Right lobe of liver (tissue), 6 donors: ENCODE results near the gene ATMIN. TPM values are rescaled to one million over a fixed set of nuclear protein-coding genes. Genes with fewer than 3 reads are reported as not detected.

Experiments
- ATAC-seq, 4 donors: fragments of 200-7000 bp; cut with Tn5 transposase; one replicate each; pipeline ENCODE4 v1.9.1; 2020; ENCODE audit warnings: mild to moderate bottlenecking in 4 of 4, moderate library complexity in 4 of 4
- DNase-seq, 3 donors: peaks; one replicate each; pipeline ENCODE4 v3.0.0-alpha.2; 2020
- H3K27ac ChIP-seq, 3 donors: fragments of 200-600 bp; one replicate each; pipeline ENCODE4 v1.8.0; 2022
- H3K27me3 ChIP-seq, 2 donors: fragments of 200-600 bp; one replicate each; pipeline ENCODE4 v1.8.0; 2022
- H3K36me3 ChIP-seq, 4 donors: fragments of 200-600 bp; sonication (generic) in 1 of 4; one replicate each; pipeline versions ENCODE4 v1.5.1 to v1.8.0; 2017 to 2022; ENCODE audit warnings: control low read depth in 1 of 4
- H3K4me1 ChIP-seq, 4 donors: fragments of 200-600 bp; sonication (generic) in 1 of 4; one replicate each; pipeline versions ENCODE4 v1.5.1 to v1.8.0; 2017 to 2022; ENCODE audit warnings: control low read depth in 1 of 4
- H3K4me3 ChIP-seq, 3 donors: fragments of 200-600 bp; one replicate each; pipeline ENCODE4 v1.8.0; 2022
- H3K9me3 ChIP-seq, 4 donors: fragments of 200-600 bp; sonication (generic) in 1 of 4; one replicate each; pipeline versions ENCODE4 v1.5.1 to v1.8.0; 2017 to 2022; ENCODE audit warnings: control low read depth in 1 of 4
- POLR2A ChIP-seq: fragments of 450-650 bp; IDR thresholded peaks from one replicate; pipeline ENCODE4 v1.6.1; 2017; ENCODE audit warnings: antibody characterized with exemption, mild to moderate bottlenecking
- WGBS: methylation state at CpG from one replicate; pipeline ENCODE4 v1.1.6; 2018; ENCODE audit warnings: low coverage, low lambda C conversion rate; ENCODE audit not compliant: insufficient coverage; ENCODE audit errors: missing lambda C conversion rate; 5-methylcytosine and 5-hydroxymethylcytosine counted together
- intact Hi-C, 2 donors: fragments of 100-400 bp; cut with DNase I; formaldehyde crosslinking; loops; one replicate each; pipeline versions ENCODE4 v1.11.2 to v1.14.1; 2022
- long read RNA-seq: library from polyadenylated mRNA; unstranded; transcript quantifications from one replicate; pipeline ENCODE4 v2.0.0, GENCODE V29; 2019
- total RNA-seq, 6 experiments: library from RNA; depleted of rRNA in 2 of 6; stranded (reverse); fragments of >200 nt in 2 of 6; fragmentation: NEBNext Ultra II Directional in 3 of 6; extraction: Animal tissue kit (Norgen Biotek cat#: 25700) in 3 of 6; gene quantifications; one replicate each; pipeline versions ENCODE4 v1.1.0 to v1.2.4, GENCODE V29; 2016 to 2023
- TF ChIP-seq, protein P1 (sequence below), 4 donors: fragments of 200-600 bp in 3 of 4; fragments of 450-650 bp in 1 of 4; IDR thresholded peaks; one replicate each; pipeline versions ENCODE4 v1.5.1 to v1.8.0; 2016 to 2022; ENCODE audit warnings: antibody characterized with exemption in 4 of 4, mild to moderate bottlenecking in 2 of 4
- donor health status: DM: no; HTN: yes; CAD: no.
- donor health status: DM: no; HTN: no; CAD: no.
- donor health status: DM: no; HTN: no; CAD: no.
- donor health status: DM: no; HTN: yes; CAD: no.
- donor health status: DM: no; HTN: yes; CAD: no.

The ATMIN gene, protein sequence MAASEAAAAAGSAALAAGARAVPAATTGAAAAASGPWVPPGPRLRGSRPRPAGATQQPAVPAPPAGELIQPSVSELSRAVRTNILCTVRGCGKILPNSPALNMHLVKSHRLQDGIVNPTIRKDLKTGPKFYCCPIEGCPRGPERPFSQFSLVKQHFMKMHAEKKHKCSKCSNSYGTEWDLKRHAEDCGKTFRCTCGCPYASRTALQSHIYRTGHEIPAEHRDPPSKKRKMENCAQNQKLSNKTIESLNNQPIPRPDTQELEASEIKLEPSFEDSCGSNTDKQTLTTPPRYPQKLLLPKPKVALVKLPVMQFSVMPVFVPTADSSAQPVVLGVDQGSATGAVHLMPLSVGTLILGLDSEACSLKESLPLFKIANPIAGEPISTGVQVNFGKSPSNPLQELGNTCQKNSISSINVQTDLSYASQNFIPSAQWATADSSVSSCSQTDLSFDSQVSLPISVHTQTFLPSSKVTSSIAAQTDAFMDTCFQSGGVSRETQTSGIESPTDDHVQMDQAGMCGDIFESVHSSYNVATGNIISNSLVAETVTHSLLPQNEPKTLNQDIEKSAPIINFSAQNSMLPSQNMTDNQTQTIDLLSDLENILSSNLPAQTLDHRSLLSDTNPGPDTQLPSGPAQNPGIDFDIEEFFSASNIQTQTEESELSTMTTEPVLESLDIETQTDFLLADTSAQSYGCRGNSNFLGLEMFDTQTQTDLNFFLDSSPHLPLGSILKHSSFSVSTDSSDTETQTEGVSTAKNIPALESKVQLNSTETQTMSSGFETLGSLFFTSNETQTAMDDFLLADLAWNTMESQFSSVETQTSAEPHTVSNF
- total RNA-seq: 10 to 100 TPM; 12.8 to 15.5 (median 14.6) TPM
- long read RNA-seq, partial matches to known transcripts: 3 of 3 reads
- long read RNA-seq, other reads (novel, unspliced or antisense): 0 of 3 reads

DNA sequence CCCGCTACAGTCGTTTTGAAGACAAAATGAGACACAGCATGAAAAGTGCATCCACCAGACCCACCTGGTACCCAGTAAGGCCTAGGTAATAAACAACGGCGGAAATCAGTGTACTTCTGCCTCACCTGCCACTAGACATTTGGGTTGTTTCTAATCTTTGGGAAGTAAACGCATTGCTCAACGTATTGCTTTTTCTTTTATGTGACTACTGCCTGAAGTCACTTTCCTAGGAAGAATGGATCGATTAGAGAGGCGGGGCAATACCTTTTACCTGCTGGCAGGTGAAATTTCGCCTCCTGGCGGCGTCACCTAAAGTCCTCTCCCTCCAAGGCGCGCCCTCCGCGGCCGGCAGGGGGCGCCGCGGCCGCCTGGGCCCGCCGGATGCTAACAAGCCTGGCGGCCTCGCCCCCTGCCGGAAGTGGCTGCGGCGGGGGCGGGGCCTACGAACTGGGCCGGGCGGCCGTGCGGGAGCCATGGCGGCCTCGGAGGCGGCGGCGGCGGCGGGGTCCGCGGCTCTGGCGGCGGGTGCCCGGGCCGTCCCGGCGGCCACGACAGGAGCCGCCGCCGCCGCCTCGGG lies at the start of gene ATMIN:
Gene ATMIN (plus strand): TSS at position 445 of the 577 bp plus-strand sequence. CDS start 29 bp downstream, at position 474.
- WGBS: 14% methylated on average over 14 of the region's 54 CpGs
- intact Hi-C loops: loop anchor here in 1 of 2 donors (10.0 kb wide), 1 partner anchor 159 kb away; no protein-coding TSS in a partner anchor
- H3K27me3 ChIP-seq: no peaks in the 10 kb centered on the region
- peaks cover 0 to 14% (median 6%) of the 10 kb centered on the region in 4 donors for H3K4me1 ChIP-seq
- H3K27ac ChIP-seq: peak within 1 kb of the TSS in 2 of 3 donors; percentile 20 to 70
- H3K4me3 ChIP-seq: peak within 1 kb of the TSS; percentile 67 to 86 (median 75)
- H3K36me3 ChIP-seq: peaks cover 0 to 3% (median 0%) of the 10 kb centered on the region in 4 donors
- TF ChIP-seq, protein P1, sequence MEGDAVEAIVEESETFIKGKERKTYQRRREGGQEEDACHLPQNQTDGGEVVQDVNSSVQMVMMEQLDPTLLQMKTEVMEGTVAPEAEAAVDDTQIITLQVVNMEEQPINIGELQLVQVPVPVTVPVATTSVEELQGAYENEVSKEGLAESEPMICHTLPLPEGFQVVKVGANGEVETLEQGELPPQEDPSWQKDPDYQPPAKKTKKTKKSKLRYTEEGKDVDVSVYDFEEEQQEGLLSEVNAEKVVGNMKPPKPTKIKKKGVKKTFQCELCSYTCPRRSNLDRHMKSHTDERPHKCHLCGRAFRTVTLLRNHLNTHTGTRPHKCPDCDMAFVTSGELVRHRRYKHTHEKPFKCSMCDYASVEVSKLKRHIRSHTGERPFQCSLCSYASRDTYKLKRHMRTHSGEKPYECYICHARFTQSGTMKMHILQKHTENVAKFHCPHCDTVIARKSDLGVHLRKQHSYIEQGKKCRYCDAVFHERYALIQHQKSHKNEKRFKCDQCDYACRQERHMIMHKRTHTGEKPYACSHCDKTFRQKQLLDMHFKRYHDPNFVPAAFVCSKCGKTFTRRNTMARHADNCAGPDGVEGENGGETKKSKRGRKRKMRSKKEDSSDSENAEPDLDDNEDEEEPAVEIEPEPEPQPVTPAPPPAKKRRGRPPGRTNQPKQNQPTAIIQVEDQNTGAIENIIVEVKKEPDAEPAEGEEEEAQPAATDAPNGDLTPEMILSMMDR (IDR thresholded peaks at IDR 0.05): peak; percentile 94 to 100 (median 98)
- TF ChIP-seq POLR2A: no peak
- DNase-seq (peak; percentile 89 to 90 (median 90)), ATAC-seq (peak; percentile 99 to 100 (median 100))
- H3K9me3 ChIP-seq: no peaks in the 10 kb centered on the region

DNA sequence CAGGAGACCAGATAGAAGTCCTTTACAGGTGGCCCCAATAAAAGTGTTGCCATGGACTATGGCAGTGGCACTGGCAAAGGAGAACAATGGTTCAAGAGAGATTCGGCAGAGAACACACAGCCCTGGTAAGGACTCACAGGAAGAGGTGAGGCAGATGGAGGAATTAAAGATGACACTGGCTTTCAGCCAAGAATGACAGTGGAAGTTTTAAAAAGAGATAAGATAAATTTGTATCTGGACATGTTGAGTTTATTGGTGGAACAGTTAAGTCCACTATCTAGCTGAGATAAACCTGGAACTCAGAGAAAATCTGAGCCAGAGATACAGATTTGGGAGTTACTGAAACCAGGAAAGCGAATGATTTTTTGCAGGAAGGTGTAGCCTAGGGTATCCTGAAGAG lies 49.1 kb upstream of the ATMIN start:
- DNase-seq (no peak), ATAC-seq (peak; percentile 30 to 49 (median 42))
- intact Hi-C loops: no loop called here
- Histone ChIP-seq H3K27ac (peak overlapping the region in 2 of 3 donors; percentile 6 to 12), H3K9me3 (no peaks in the 10 kb centered on the region), H3K27me3 (no peaks in the 10 kb centered on the region), H3K4me1 (peaks cover 0 to 56% (median 28%) of the 10 kb centered on the region in 4 donors), H3K36me3 (no peaks in the 10 kb centered on the region), H3K4me3 (no peak overlapping the region)
- TF ChIP-seq POLR2A: no peak
- TF ChIP-seq, protein P1 (IDR thresholded peaks at IDR 0.05): no peak
- WGBS: 32% methylated on average over 2 of the region's 2 CpGs

DNA sequence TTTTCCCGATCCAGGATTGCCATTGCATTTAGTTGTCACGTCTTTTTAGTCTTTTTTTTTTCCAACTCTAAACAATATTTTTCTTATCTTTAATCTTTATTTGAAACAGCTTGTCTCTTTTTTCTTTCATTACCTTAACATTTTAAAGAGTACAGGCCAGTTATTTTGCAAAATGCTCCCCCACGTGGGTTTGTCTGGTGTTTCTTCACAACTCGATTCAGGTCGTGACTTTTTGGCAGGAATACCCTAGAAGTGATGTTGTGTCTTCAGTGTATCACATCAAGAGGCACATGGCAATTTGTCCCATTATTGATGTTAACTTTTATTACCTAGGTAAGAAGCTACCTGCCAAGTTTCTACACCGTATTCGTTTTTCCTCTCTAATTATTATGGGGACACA lies 46.9 kb upstream of the ATMIN start:
- no peak for TF ChIP-seq POLR2A
- TF ChIP-seq, protein P1 (IDR thresholded peaks at IDR 0.05): peak; percentile 6 to 40 (median 26)
- no peak overlapping the region for H3K4me3 ChIP-seq
- ATAC-seq: peak; percentile 44 to 55 (median 54)

DNA sequence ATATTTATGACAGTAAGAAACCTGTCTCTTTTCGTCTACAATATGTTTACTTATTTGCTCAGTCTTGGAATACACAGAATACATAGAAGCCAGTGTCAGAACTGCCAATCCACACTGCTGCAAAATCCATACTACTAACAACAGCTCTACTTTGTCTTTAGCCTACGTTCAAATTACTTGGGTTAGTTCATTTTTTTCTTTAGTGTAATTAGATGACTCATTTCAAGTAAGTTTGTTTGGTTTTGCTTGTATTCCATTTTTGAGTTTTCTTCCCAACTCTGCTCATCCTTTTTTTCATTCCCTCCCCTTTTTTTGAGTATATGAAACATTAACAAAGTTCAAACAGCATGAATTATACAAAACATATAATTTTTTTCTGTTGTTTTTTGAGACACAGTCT lies 45.8 kb upstream of the ATMIN start:
- Histone ChIP-seq H3K9me3 (no peaks in the 10 kb centered on the region), H3K27me3 (no peaks in the 10 kb centered on the region), H3K4me3 (no peak overlapping the region), H3K27ac (peak overlapping the region in 1 of 3 donors; percentile 2), H3K36me3 (no peaks in the 10 kb centered on the region), H3K4me1 (peaks cover 0 to 69% (median 21%) of the 10 kb centered on the region in 4 donors)
- intact Hi-C loops: no loop called here
- 20% methylated on average over 2 of the region's 2 CpGs for WGBS
- ATAC-seq (no peak), DNase-seq (no peak)
- TF ChIP-seq POLR2A: no peak
- TF ChIP-seq, protein P1 (IDR thresholded peaks at IDR 0.05): no peak

More for the DNA sequence above, 46.9 kb upstream of the ATMIN start:
- WGBS: 21% methylated on average over 7 of the region's 7 CpGs
- Histone ChIP-seq H3K27me3 (no peaks in the 10 kb centered on the region), H3K36me3 (no peaks in the 10 kb centered on the region), H3K9me3 (no peaks in the 10 kb centered on the region), H3K27ac (peak overlapping the region in 2 of 3 donors; percentile 26 to 39), H3K4me1 (peaks cover 0 to 60% (median 21%) of the 10 kb centered on the region in 4 donors)
- intact Hi-C loops: no loop called here
- peak in 1 of 3 donors; percentile 66 for DNase-seq
